Retinal pigment epithelial cell (primary cell): ENCODE data around the gene PLD5.

Experiments used
- DNase-seq: peaks from one replicate; pipeline ENCODE4 v3.0.0-alpha.2; 2010; ENCODE audit warnings: low read depth
- H3K4me3 ChIP-seq: 2 replicates; pipeline ENCODE4 v1.5.1; 2011; ENCODE audit warnings: mild to moderate bottlenecking, low read length, control low read depth, moderate library complexity
- TF ChIP-seq, protein P1 (sequence below): conservative IDR thresholded peaks from 2 replicates; pipeline ENCODE4 v1.5.1; 2011; ENCODE audit warnings: low read depth, low read length, control low read depth, inconsistent platforms

Gene PLD5

DNA sequence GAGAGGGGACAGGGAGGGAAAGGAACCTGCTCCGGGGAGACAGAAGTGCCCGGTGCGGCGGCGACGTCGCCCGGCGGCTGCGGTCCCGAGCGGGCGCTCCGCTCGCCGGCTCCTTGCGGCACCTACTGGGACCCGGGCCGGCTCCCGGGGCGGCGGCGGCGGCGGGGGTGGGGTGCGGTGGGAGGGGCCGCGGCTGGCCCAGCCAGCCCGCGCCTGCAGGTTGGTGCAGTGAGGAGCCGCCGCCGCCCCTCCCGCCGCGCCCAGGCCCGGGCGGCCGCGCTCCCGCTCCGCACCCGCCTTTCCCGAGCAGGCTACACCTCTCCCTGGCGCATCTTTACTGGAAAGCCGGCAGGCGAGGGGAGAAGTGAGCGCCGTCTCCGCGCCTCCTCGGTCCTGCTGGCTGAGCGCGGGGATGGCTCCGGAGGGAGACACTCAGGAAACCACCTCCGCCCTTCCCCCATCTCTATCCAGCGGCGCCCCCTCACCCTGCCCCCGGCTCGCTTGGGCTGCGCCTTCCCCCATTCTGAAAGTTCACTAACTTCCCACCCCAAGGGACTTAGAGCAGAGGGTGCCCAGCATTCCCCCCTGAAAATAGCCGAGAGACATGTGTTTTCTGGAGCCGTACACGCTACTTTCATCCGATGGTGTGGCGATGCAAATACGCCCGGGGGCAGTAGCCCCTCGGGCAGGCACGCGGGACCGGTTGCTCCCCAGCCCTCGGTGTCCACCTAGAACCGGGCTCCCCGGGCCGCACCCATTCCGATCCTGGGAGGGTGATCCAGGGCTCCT is at the start of gene PLD5:
TSS of gene PLD5 (minus strand) at position 127 of the 789 bp plus-strand sequence.
- TF ChIP-seq, protein P1, sequence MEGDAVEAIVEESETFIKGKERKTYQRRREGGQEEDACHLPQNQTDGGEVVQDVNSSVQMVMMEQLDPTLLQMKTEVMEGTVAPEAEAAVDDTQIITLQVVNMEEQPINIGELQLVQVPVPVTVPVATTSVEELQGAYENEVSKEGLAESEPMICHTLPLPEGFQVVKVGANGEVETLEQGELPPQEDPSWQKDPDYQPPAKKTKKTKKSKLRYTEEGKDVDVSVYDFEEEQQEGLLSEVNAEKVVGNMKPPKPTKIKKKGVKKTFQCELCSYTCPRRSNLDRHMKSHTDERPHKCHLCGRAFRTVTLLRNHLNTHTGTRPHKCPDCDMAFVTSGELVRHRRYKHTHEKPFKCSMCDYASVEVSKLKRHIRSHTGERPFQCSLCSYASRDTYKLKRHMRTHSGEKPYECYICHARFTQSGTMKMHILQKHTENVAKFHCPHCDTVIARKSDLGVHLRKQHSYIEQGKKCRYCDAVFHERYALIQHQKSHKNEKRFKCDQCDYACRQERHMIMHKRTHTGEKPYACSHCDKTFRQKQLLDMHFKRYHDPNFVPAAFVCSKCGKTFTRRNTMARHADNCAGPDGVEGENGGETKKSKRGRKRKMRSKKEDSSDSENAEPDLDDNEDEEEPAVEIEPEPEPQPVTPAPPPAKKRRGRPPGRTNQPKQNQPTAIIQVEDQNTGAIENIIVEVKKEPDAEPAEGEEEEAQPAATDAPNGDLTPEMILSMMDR, result no peak
- peak within 1 kb of the TSS; percentile 47 for H3K4me3 ChIP-seq
- no peak for DNase-seq

DNA sequence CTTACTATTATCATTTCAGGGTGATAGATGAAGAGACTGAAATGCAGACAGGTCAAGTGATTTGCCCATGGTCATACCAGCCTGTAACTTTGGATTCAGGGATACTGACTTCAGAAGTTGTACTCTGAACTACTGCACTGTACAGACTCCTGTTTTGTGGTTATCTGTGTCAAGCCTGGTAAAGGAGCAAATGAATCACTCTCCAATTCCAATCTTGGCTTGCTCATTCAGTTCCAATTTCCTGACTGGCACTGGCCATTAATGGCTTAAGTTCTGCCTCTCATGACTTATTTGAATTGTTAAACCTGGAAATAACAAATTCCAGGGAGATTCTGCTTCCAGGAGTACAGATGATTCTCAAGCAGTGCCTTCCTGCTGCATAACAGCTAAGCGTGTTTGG is 45.4 kb upstream of the PLD5 start:
- DNase-seq, result no peak
- no peak overlapping the region for H3K4me3 ChIP-seq
- TF ChIP-seq, protein P1, result no peak

DNA sequence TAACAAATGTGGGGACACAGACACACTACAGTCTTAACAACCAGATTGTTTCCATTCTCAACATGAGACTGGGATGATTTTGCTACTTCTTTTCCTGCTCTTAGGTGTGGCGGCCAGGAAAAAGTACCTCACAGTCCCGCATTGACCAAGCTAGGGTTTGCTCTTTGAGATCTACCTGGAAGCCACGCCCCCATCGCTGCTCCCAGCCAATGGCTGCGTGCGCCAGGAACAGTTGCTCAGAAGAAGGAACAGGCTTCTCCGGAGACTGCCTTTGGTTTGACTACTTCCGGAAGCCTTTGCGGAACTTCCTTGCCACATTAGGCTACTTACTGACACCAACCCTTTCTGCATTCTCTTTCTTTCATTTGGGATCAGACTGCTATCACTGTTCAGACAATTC is 44.2 kb upstream of the PLD5 start:
- TF ChIP-seq, protein P1, result no peak
- DNase-seq, result no peak
- H3K4me3 ChIP-seq, result no peak overlapping the region

DNA sequence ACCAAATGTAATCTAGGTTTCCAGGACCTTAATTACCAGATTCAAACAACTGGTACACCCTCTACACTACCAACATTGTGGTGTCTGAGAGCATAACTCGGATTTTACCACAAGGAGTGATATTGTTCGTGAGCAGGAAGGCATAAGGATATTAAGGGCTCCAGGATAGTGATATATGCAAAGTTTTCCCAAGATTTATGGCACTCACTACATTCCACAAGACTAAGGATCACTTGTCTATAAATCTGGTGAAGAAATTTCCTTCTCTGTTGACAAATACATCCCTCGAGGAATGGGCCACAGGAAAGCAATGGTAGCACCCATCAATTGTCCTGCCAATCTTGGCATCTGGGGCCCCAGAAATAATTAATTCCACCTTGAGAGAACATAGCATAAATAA is 43.1 kb upstream of the PLD5 start:
- DNase-seq, result no peak
- TF ChIP-seq, protein P1, result no peak
- no peak overlapping the region for H3K4me3 ChIP-seq

DNA sequence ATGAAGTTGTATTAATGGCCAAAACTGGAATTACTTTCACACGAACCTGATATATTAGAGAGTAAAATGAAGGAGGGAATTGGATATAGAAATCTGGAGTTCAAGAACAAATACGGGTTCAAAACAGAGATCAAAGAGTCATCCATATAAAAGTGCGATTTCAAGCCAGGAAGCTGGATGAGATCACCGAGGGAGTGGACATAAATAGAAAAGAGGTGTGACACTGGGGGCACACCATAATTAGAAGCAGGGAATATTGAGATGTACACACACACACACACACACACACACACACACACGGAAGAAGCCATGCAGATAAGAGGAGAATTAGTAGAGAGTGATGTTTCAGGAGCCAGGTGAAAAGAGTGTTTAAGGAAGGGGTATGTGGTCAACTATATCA is 32.3 kb upstream of the PLD5 start:
- H3K4me3 ChIP-seq, result no peak overlapping the region
- TF ChIP-seq, protein P1, result no peak
- DNase-seq, result no peak

DNA sequence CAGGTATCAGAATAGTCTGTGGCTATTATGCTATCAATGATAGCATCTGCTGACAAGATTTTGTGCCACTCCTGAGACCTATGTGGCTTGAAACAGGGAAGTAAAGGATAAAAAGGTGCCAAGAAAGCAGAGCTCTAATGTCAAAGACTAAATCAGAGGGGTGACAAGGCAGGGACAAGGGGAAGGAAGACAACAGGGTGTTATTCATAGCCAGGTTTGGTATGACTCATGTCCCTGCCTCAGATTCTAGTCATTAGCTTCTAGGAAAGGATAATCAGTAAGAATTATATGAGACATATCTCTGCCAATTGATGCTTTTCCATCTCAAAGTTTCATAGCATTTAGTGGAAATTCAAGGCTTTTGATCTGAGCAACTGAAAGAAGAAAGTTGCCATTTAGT is 31.8 kb upstream of the PLD5 start:
- no peak for DNase-seq
- TF ChIP-seq, protein P1, result no peak
- no peak overlapping the region for H3K4me3 ChIP-seq

DNA sequence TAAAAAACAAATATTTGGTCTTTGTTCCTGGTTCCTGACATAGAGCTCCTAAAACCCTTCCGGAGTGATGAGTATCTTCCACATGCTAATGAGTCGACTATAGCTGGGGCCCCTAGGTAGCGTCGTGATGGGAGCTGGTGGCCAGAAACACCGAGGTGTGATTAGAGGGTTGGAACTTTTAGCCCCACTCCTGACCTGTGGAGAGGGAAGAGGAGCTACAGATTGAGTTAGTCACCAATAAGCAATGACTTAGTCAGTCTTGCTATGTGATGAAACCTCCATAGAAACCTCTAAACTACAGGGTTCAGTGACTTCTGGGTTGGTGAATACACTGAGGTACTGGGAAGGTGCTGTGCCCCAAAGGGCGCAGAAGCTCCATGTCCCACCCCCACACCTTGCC is 30.1 kb upstream of the PLD5 start:
- no peak overlapping the region for H3K4me3 ChIP-seq
- TF ChIP-seq, protein P1, result no peak
- DNase-seq, result no peak
